SW 1271 (cell line): ENCODE measurements around the gene ESPL1.
"Not testable (repeated sequence)": the region's sequence is repeated elsewhere in the genome, so short reads cannot be mapped to it uniquely, and the experiment has no call there.

Experiments used
- DNase-seq, 2 experiments: peaks; one replicate each; lab custom pipeline; 2025; lab: John Stamatoyannopoulos, UW

ESPL1 gene

GRCh38 chr12:53258541-53259539 is 9.3 kb upstream of the ESPL1 start:
- DNase-seq: no peak

- DNase-seq: no peak
Measured at GRCh38 chr12:53259891-53260290, 8.2 kb upstream of the ESPL1 start.

- no peak for DNase-seq
Measured at GRCh38 chr12:53265783-53266182, 2.3 kb upstream of the ESPL1 start.

GRCh38 chr12:53267306-53267998 is 647 bp upstream of the ESPL1 start:
- no peak for DNase-seq

DNA sequence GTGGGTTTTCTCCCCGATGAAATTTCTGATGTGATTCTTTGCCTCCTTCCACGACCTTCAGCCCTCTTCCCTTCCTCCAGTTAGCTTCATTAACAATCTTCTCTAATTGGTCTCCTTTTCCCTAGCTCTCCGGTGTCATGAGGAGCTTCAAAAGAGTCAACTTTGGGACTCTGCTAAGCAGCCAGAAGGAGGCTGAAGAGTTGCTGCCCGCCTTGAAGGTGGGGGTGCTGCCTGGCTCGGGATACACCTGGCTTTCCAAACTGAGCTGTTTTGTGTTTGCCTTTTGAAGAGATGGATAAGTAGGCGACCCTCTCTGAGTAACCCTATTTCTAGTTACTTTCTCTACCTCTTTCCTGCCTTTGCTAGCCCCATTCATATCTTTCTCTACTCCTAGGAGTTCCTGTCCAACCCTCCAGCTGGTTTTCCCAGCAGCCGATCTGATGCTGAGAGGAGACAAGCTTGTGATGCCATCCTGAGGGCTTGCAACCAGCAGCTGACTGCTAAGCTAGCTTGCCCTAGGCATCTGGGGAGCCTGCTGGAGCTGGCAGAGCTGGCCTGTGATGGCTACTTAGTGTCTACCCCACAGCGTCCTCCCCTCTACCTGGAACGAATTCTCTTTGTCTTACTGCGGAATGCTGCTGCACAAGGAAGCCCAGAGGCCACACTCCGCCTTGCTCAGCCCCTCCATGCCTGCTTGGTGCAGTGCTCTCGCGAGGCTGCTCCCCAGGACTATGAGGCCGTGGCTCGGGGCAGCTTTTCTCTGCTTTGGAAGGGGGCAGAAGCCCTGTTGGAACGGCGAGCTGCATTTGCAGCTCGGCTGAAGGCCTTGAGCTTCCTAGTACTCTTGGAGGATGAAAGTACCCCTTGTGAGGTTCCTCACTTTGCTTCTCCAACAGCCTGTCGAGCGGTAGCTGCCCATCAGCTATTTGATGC is 797 bp downstream of the ESPL1 start:
- no peak for DNase-seq

DNA sequence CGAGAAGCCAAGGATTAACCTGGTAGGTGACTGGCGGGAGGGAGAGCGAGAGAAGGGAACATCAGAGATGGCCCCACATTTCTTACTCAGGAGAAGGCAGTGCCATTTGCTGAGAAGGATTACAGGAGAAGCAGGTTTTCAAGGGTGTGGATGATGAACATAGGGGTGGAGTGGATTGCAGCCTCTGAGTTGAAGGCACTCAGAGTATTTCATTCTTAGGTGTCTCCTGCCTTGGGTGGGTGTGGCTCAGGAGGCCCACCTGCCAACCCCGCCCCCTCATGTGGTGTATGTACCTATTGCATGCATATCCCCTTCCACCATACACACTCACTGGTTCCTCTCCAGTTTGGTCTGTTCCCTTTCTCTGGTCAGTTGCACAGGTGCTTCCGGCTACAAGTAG is 6.3 kb downstream of the ESPL1 start:
- DNase-seq: no peak

GRCh38 chr12:53276511-53276910 is 8.4 kb downstream of the ESPL1 start:
- no peak for DNase-seq

GRCh38 chr12:53277981-53278380 is 9.9 kb downstream of the ESPL1 start:
- DNase-seq: no peak

GRCh38 chr12:53279283-53279869 is 11.3 kb downstream of the ESPL1 start:
- DNase-seq: no peak

- DNase-seq: no peak
Measured at GRCh38 chr12:53279888-53280498, 11.9 kb downstream of the ESPL1 start.

DNA sequence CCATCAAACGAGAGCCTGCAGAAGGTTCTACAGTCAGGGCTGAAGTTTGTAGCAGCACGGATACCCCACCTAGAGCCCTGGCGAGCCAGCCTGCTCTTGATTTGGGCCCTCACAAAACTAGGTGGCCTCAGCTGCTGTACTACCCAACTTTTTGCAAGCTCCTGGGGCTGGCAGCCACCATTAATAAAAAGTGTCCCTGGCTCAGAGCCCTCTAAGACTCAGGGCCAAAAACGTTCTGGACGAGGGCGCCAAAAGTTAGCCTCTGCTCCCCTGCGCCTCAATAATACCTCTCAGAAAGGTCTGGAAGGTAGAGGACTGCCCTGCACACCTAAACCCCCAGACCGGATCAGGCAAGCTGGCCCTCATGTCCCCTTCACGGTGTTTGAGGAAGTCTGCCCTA is 18.3 kb downstream of the ESPL1 start:
- DNase-seq: no peak

GRCh38 chr12:53287741-53288216 is 19.7 kb downstream of the ESPL1 start:
- peak in 1 of 2 experiments; percentile 53 for DNase-seq

GRCh38 chr12:53288322-53288721 is 20.2 kb downstream of the ESPL1 start:
- no peak for DNase-seq

DNA sequence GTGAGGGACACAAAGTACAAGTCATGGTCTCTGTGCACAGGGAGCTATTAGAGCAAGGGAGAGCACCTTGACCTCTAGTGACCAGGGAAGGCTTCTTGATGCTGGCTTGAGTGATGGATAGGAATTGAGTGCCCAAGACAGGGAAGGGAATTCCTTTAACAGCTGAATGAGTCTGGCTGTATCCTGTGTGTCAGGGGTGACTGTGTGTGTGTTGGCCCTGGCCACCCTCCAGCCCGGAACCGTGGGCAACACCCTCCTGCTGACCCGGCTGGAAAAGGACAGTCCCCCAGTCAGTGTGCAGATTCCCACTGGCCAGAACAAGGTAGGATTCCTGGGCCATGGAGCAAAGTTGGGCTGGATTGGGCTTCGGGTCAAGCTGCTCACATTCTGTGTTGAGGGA is 21.8 kb downstream of the ESPL1 start:
- DNase-seq: no peak

DNA sequence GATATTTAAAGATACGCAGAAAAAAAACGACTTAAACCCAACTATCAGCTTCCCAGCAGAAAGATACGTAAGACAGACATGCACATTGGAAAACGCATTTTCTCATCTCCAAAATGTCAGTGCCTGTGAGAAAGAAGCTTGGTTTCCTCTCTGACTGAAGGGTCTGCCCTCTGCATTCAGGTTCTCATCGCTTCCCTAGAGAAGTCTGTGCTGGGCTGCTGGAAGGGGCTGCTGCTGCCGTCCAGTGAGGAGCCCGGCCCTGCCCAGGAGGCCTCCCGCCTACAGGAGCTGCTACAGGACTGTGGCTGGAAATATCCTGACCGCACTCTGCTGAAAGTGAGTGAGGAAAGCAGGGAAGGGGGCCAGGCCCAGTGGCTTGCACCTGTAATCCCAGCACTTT is 22.6 kb downstream of the ESPL1 start:
- no peak for DNase-seq

- DNase-seq: no peak
Measured at GRCh38 chr12:53292426-53292825, 24.3 kb downstream of the ESPL1 start.

- DNase-seq: peak; percentile 55 to 86
Measured at GRCh38 chr12:53295070-53295890, 27.2 kb downstream of the ESPL1 start, which contains the start of gene PFDN5. Gene PFDN5, plus strand, starts transcription at chr12:53295542. Its CDS starts 26 bp downstream, at chr12:53295568.

GRCh38 chr12:53295891-53296219 is 27.8 kb downstream of the ESPL1 start:
- DNase-seq: no peak

DNA sequence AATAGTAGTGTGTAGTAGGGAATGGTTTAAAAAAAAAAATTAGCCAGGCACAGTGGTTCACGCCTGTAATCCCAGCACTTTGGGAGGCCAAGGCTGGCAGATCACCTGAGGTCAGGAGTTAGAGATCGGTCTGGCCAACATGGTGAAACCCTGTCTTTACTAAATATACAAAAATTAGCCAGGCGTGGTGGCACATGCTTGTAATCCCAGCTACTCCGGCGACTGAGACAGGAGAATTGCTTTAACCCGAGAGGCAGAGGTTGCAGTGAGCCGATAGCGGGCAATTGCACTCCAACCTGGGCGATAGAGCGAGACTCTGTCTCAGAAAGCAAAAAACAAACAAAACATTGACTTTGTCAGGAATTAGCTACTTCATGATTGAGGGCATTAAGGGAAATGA is 29.0 kb downstream of the ESPL1 start:
- not testable (repeated sequence) for DNase-seq

DNA sequence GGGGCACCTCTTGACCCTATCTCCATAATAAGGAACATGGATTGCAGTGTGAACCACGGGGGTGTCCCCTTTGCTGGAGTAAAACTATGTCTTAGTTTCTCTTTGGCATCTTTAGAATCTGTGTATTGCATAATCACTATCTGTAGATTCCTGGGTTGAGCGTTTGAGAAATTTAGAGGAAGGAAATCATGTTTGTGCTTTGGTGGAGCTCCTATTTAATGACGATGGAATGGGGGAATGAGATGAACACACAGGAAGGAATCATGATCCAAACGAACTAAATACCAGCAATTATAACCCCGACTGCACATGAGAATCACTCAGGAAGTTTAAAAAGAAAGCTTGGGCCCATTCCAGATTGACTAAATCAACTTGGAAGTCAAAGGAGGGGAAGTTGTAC is 30.1 kb downstream of the ESPL1 start:
- peak in 1 of 2 experiments; percentile 41 for DNase-seq
